Breast epithelium (tissue), 3 donors: ENCODE measurements around the gene EML1.

Source experiments
- CTCF ChIP-seq, 3 donors: fragments of 450-650 bp; IDR thresholded peaks; one replicate each; pipeline ENCODE4 v1.5.1; 2016 to 2017; ENCODE audit warnings: antibody characterized with exemption in 3 of 3, mild to moderate bottlenecking in 3 of 3, moderate library complexity in 3 of 3
- POLR2A ChIP-seq: fragments of 450-650 bp; IDR thresholded peaks from one replicate; pipeline ENCODE4 v1.6.1; 2016; ENCODE audit warnings: antibody characterized with exemption, mild to moderate bottlenecking, moderate library complexity
- POLR2AphosphoS5 ChIP-seq, 3 donors: sonication (generic); formaldehyde crosslinking; IDR thresholded peaks; one replicate each; pipeline ENCODE4 v1.6.1; 2017; ENCODE audit warnings: antibody characterized with exemption in 3 of 3

DNA sequence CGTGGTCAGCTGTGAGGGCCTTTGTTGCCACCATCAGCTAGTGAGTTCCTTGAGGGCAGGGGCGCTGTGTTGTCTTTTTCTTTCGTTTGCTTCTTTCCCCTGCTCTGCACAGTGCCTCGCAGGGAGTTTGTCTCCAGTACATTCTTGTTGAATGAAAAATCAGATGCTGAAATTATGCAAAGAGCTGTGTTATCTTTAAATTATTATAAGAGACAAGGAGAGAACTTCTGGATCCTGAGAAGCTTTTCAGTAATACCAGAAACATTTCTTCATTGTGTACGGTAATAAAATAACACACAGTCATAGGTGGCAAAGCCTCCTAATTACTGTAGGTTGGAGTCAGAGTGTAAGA lies 14.9 kb downstream of the EML1 start:
- TF ChIP-seq CTCF (IDR thresholded peaks at IDR 0.05) = no peak
- TF ChIP-seq POLR2A = no peak
- TF ChIP-seq POLR2AphosphoS5 (IDR thresholded peaks at IDR 0.05) = no peak
